ENCODE measurements around the gene AP3M1. TPM values are rescaled to one million over a fixed set of nuclear protein-coding genes. Genes with fewer than 3 reads are reported as not detected.
A peak's percentile ranks its signal among the peaks of the same experiment; 100 is the strongest.

Gene AP3M1
- total RNA-seq, 3 donors from 2014 or later = 49.8 to 56.7 (median 52.5) TPM

DNA sequence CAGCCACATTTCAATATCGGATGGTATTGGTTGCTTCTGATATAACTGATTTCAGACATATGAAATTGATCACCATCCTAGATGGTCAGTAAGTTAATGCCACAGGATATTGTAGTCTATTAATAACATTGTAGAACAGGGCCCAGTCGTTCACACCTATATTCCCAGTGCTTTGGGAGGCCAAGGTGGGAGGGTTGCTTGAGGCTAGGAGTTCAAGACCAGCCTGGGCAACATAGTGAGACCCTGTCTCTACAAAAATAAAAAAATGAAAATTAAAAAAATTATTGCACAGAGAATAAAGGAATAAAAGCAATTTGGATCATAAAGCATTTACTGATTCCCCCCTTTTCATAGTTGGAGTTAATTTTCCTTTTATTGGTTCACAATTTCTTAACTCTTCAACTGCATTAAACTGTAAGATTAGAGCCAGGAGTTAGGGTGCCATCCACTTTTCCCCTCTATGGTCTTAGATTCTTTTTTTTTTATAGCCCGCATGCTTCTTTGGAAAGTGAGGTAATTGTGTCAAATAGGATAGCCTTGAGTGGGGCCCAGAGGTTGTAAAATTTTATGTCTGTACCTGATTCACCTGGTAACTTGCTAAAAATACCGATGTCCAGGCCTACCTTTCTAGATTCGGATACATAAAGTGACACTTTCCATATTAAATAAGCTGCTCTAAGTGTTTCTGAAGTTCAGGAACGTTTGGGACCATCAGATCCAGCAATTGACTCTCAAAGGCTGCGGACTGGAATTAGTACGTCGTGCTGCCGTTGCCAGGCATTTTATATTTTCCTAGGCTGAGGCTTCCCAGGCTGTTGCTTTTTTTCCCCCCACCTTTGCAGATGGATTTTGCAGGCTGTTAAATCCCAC is 25.1 kb upstream of the AP3M1 start:
- Mint-ChIP-seq H3K9me3 (no peaks in the 10 kb centered on the region), H3K36me3 (ENCODE audit: insufficient read depth) (peaks cover 7% of the 10 kb centered on the region), H3K4me3 (peak overlapping the region; percentile 92), H3K4me1 (ENCODE audit: low read depth) (peaks cover 32% of the 10 kb centered on the region), H3K27me3 (ENCODE audit: low read depth) (no peaks in the 10 kb centered on the region)
- no peak for ATAC-seq
- no peak for DNase-seq

DNA sequence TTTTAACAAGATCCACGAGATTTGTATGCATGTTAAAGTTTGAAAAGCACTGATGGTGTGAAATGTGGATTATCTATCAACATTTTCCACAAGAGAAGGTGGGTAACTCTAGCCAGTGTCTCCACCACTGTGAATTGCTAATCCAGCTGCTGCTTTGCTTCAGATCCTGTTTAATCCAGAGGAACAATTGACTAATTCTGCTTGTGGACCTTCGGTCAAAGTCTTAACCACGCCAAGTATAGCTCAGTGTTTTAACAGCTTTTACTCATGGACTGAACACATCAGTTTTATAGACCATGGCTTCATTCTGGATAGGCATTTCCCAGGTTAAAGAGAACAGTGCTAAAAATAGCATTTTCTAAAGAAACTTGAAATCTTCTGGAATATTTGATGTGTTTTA is 23.9 kb upstream of the AP3M1 start:
- H3K4me3 Mint-ChIP-seq = no peak overlapping the region
- DNase-seq (no peak), ATAC-seq (no peak)
- no peaks in the 10 kb centered on the region for H3K27me3 Mint-ChIP-seq (ENCODE audit: low read depth)
- no peaks in the 10 kb centered on the region for H3K9me3 Mint-ChIP-seq
- peaks cover 27% of the 10 kb centered on the region for H3K4me1 Mint-ChIP-seq (ENCODE audit: low read depth)
- peaks cover 4% of the 10 kb centered on the region for H3K36me3 Mint-ChIP-seq (ENCODE audit: insufficient read depth)

DNA sequence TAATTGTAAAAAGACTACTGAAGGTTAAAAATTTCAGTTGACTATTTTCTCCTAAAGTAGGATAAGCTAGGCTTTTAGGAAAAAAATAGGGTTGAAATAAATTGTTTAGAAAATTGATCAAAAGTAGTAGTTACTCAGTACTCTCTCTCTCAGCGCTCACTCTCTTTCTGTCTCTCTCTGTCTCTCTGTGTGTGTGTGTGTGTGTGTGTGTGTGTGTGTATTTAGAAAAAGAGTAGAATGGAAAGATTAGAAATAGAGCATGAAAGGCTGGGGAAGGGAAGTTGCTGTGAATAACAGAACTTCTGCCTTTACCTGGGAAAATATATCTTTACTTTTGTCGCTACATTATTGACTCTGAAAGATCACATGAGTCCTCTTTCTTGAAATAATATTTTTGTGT is 21.0 kb upstream of the AP3M1 start:
- no peaks in the 10 kb centered on the region for H3K36me3 Mint-ChIP-seq (ENCODE audit: insufficient read depth)
- H3K4me1 Mint-ChIP-seq (ENCODE audit: low read depth) = peaks cover 13% of the 10 kb centered on the region
- no peak overlapping the region for H3K4me3 Mint-ChIP-seq
- no peaks in the 10 kb centered on the region for H3K27me3 Mint-ChIP-seq (ENCODE audit: low read depth)
- DNase-seq = no peak
- H3K9me3 Mint-ChIP-seq = no peaks in the 10 kb centered on the region
- ATAC-seq = no peak

DNA sequence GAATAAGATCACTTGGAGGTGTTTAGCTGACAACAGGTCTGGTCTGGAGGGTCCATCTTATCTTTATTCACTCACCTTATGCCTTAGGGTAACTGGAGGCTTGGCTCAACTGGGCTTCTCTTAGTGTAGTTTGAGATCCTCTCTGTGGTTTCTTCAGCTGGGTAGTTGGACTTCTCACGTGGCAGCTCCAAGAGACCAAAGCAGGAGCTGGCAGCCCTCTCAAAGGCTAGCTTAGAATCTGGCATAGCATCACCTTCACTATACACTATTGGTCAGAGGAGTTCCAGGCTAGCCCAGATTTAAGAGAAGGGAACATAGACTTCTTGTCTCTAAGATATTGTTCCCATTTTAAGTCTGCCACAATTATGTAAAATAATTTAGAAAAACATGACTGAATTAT is 16.8 kb upstream of the AP3M1 start:
- Mint-ChIP-seq H3K27me3 (ENCODE audit: low read depth) (no peaks in the 10 kb centered on the region), H3K9me3 (no peaks in the 10 kb centered on the region), H3K4me1 (ENCODE audit: low read depth) (peaks cover 18% of the 10 kb centered on the region), H3K36me3 (ENCODE audit: insufficient read depth) (no peaks in the 10 kb centered on the region), H3K4me3 (no peak overlapping the region)
- DNase-seq = no peak
- no peak for ATAC-seq

DNA sequence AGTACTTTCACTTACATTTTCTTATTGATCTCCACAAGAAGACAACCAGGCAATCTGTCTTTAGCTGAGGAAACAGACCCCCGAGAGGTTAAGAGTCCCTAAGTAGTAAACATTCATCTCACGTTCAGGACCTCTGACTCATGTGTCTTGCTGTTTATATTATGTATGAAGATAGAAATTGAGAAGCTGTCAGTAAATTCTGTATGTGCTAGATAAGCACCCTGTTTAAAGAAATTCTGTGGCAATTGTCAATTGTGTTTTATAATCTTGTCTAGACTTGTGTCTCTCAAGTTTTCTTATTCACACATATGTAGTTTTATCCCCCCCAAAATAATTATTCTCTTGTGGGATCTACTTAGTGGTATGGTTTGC is 14.9 kb upstream of the AP3M1 start:
- peaks cover 5% of the 10 kb centered on the region for H3K36me3 Mint-ChIP-seq (ENCODE audit: insufficient read depth)
- H3K4me1 Mint-ChIP-seq (ENCODE audit: low read depth) = peaks cover 18% of the 10 kb centered on the region
- ATAC-seq = no peak
- H3K4me3 Mint-ChIP-seq = no peak overlapping the region
- H3K9me3 Mint-ChIP-seq = no peaks in the 10 kb centered on the region
- no peak for DNase-seq
- no peaks in the 10 kb centered on the region for H3K27me3 Mint-ChIP-seq (ENCODE audit: low read depth)

DNA sequence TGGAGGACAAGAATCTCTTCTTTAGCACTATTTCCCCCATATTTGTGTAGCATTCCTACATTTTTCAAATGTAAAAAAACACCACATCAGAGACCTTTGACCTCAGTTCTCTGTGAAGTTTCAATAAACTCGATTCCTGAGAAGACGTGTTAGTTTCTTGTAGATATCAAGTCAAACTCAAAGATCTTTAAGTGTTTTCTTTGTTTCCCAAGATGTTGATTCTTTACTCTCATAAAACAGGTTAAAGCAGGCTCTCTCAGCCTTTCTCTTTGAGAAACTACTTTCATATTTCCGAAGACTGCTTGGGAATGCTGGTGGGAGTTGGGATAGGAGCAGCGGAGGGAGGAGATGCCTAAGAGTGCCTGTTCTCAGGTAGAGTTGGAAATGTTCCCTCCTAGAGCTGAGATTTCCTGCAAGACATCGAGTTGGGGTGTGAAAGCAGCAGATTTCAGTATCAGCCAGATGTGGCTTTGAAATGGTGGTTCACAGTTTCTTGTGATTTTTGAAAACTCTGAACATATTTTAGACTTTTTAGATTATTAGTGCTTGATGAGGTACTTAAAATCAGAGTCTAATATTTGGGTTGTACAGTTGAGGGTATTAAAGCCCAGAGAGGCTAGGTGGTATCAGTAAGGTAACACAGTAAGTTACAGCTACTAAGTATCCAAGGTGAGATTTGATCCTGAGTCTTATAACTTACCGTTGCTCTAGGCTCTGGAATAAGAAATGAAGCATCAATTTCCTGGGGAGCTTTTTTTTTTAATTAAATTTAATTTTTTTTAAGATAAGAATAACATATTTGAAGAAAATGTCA is 14.3 kb upstream of the AP3M1 start:
- H3K4me3 Mint-ChIP-seq = no peak overlapping the region
- no peaks in the 10 kb centered on the region for H3K27me3 Mint-ChIP-seq (ENCODE audit: low read depth)
- H3K36me3 Mint-ChIP-seq (ENCODE audit: insufficient read depth) = peaks cover 5% of the 10 kb centered on the region
- DNase-seq (no peak), ATAC-seq (no peak)
- H3K9me3 Mint-ChIP-seq = no peaks in the 10 kb centered on the region
- H3K4me1 Mint-ChIP-seq (ENCODE audit: low read depth) = peaks cover 18% of the 10 kb centered on the region

DNA sequence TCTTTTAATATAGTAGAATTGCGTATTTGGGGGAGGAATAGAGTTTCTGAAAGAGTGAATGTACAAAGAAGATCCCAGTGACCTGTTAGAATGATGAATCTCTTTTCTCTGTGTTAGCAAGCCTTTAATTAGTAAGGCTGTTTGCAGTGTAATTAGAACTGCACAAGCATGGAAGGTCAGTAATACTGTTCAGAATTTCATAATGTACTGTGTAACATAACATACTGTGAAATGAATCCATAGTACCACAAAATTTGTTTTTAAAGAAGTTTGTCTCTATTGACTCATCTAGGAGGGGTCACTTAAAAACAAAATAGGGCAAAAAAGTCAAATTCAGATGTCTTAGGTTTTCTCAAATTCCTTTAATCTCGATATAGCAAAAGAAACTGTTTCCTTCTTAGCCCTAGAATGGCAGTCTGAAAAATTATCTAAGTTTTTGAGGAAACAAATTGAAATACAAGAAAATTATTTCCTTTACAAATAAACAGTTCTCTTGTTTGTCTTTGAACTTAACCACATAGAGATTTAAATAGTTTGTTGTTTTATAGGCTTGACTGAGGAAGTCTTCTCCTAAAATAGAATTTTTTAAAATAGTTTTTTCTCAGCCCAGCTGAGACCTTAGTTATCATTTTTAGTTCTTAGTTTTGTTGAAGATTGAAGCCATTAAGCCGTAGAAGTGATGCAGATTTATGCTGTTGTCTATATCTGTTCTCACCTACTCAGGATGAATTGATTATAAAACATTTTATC is 12.9 kb upstream of the AP3M1 start:
- Mint-ChIP-seq H3K27me3 (ENCODE audit: low read depth) (no peaks in the 10 kb centered on the region), H3K4me3 (no peak overlapping the region), H3K36me3 (ENCODE audit: insufficient read depth) (peaks cover 7% of the 10 kb centered on the region), H3K4me1 (ENCODE audit: low read depth) (peaks cover 15% of the 10 kb centered on the region), H3K9me3 (no peaks in the 10 kb centered on the region)
- ATAC-seq (no peak), DNase-seq (no peak)

DNA sequence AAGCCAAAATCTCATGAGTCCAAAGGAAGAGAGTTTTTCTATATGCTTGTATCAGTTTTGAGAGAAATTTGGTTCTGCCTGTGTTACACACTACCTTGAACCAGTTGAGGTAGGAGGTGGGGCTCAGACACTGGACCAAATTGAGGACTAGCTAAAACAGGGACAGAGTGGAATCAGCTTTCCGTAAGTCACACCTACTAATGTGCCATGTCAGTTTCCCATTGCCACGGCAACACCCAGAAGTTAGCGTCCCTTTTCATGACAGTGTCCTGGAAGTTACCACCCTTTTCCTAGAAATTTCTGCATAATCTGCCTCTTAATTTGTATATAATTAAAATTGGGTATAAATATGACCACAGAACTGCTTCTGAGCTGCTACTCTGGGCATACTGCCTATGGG is 9.4 kb upstream of the AP3M1 start:
- Mint-ChIP-seq H3K4me3 (no peak overlapping the region), H3K9me3 (no peaks in the 10 kb centered on the region), H3K36me3 (ENCODE audit: insufficient read depth) (peaks cover 7% of the 10 kb centered on the region), H3K27me3 (ENCODE audit: low read depth) (no peaks in the 10 kb centered on the region), H3K4me1 (ENCODE audit: low read depth) (peaks cover 17% of the 10 kb centered on the region)
- DNase-seq (no peak), ATAC-seq (no peak)

DNA sequence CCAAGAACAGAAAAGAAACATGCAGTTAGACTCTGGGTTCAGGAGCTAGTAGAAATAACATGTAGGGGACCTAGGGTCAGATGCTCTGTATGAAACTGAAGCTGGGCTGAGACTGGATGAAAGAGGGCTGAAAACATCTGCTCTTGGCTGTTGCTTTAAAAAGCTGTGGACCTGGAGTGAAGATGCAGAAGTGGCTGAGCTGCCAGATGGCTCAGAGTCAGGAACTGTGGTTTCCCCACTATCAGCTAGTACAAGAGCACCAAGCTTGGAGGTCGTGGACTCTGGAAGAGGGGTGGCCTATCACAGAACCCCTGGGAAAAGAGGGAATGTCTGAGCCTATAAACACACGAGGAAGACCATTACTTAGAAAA is 6.3 kb upstream of the AP3M1 start:
- no peaks in the 10 kb centered on the region for H3K27me3 Mint-ChIP-seq (ENCODE audit: low read depth)
- no peaks in the 10 kb centered on the region for H3K9me3 Mint-ChIP-seq
- H3K4me1 Mint-ChIP-seq (ENCODE audit: low read depth) = peaks cover 28% of the 10 kb centered on the region
- DNase-seq = no peak
- peaks cover 9% of the 10 kb centered on the region for H3K36me3 Mint-ChIP-seq (ENCODE audit: insufficient read depth)
- no peak for ATAC-seq
- no peak overlapping the region for H3K4me3 Mint-ChIP-seq

DNA sequence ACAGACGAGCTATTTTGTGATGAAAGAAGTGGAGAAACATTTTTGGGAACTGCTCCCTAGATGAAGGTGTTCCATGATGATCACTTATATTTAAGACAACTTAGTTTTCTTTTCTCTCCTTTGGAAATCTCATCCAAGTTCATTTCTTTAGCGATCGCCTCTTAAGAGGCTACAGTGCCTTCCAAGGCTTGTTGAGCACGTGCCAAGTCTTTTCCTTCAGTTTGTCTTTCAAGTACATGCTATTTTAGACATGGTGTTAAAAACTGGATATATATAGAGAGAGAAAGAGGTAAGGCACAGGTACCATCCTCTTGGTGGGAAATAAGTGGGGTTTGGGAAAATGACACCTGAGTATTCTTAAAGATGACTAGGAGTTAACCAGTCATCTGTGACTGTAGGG is 3.0 kb upstream of the AP3M1 start:
- Mint-ChIP-seq H3K4me1 (ENCODE audit: low read depth) (peaks cover 29% of the 10 kb centered on the region), H3K27me3 (ENCODE audit: low read depth) (no peaks in the 10 kb centered on the region), H3K4me3 (no peak overlapping the region), H3K9me3 (no peaks in the 10 kb centered on the region), H3K36me3 (ENCODE audit: insufficient read depth) (peaks cover 5% of the 10 kb centered on the region)
- DNase-seq = no peak
- ATAC-seq = no peak

DNA sequence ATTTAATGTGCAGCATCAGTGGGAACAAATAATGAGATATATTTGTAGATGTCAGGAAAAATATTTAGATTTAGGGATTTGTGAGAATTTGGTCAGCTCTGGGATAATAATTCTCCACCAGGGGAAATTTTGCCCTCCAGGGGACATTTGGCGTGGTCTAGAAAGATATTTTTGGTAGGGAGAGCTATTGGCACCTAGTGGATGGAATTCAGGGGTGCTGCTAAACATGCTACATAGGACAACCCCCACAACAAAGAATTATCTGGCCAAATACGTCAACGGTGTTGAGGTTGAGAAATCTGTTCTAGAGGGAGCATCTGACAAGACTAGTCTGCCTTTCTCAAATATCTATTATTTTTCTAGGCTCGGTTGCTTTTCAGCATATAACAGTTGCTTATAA is 2.5 kb upstream of the AP3M1 start:
- peaks cover 35% of the 10 kb centered on the region for H3K4me1 Mint-ChIP-seq (ENCODE audit: low read depth)
- ATAC-seq (no peak), DNase-seq (no peak)
- no peaks in the 10 kb centered on the region for H3K9me3 Mint-ChIP-seq
- H3K36me3 Mint-ChIP-seq (ENCODE audit: insufficient read depth) = peaks cover 5% of the 10 kb centered on the region
- H3K27me3 Mint-ChIP-seq (ENCODE audit: low read depth) = no peaks in the 10 kb centered on the region
- peak overlapping the region; percentile 8 for H3K4me3 Mint-ChIP-seq

DNA sequence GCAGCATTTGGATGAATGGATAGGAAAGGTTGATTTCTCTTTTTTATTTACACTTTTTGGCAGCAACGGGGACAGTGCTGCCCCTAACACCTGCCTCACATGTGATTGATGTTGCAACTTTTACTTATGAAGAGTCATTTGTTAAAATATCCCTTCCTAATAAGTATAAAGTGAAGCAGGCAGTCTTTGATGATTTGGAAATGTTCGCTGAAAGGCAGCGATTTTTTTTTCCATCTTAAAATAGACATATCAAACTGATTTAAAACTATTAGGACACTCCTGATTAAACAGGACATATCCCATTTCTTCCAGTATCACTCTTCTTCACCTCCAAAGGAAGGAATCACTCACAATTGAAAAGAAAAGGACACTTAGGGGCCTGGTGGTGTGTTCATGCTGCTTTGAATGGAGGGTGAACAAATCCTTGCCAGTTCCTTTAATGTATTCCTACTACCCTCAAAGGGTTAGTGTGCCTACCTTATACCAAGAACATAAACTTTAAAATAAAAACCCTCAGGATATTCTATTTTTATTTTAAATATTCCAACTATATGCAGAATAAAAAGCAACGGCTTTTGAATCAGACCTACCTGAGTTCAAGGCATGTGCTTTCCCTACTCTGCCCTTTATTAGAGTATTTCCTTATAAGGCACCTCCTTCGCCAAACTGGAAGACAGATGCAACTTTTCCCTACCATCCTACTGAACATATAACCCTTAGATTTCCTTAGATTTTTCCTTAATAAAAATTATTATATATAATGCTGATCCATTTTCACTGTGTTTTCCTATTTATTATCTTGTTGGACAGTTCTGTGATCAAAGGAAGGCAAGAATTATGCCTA is 1.5 kb upstream of the AP3M1 start:
- H3K36me3 Mint-ChIP-seq (ENCODE audit: insufficient read depth) = peaks cover 9% of the 10 kb centered on the region
- no peak for ATAC-seq
- no peak overlapping the region for H3K4me3 Mint-ChIP-seq
- H3K9me3 Mint-ChIP-seq = no peaks in the 10 kb centered on the region
- no peaks in the 10 kb centered on the region for H3K27me3 Mint-ChIP-seq (ENCODE audit: low read depth)
- H3K4me1 Mint-ChIP-seq (ENCODE audit: low read depth) = peaks cover 41% of the 10 kb centered on the region
- no peak for DNase-seq

DNA sequence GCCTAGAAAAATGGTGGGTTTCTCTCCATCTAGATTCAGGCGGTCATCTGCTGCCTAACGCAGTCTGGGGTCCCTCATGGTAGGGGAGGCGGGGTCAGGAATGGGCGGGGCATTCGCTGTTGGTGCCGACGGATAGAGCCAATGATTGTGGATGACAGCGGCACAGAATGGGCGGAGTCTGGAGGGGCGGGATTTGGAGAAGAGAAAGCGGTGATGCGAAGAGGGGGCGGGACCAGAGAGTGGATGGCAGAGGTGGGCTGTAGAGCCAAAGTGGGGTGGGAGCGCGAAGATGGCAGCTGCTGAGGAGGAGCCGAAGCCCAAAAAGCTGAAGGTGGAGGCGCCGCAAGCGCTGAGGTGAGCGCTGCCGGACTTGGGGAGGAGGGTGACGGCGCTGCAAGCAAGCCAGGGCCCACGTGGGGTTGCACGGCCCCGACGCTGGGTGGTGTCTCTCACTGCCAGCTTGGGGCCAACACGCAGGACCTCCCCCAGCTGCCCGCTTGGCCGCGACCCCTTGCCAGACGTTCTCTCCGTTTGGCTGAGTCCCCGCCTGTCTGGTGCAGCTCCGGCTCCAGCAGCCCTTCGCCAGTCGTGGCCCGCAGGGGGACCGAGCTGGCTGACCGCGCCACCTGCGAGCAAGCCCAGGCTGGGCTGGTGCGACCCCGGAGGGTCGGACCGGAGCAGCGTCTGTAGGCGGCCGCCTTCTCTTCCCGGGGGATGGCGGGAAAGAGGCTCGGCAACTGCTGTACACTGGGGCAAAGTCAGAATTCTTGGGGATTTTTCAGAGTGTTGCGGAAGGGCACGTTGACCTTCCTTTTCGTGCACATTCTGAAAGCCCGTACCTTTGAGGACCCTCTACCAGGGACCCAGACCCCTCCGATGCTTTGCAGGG is 606 bp upstream of the AP3M1 start, which contains the start of gene ADK:
Gene ADK, plus strand, starts transcription at position 232 of the 889 bp plus-strand sequence. Its CDS starts 58 bp downstream, at position 290.
- H3K36me3 Mint-ChIP-seq (ENCODE audit: insufficient read depth) = peaks cover 14% of the 10 kb centered on the region
- H3K27me3 Mint-ChIP-seq (ENCODE audit: low read depth) = no peaks in the 10 kb centered on the region
- H3K4me3 Mint-ChIP-seq = no peak within 1 kb of the TSS
- H3K9me3 Mint-ChIP-seq = no peaks in the 10 kb centered on the region
- H3K4me1 Mint-ChIP-seq (ENCODE audit: low read depth) = peaks cover 39% of the 10 kb centered on the region
- ATAC-seq (peak; percentile 94 to 95), DNase-seq (peak; percentile 100)
